ENCODE measurements around the gene TTC8.
"Not testable (repeated sequence)": the region's sequence is repeated elsewhere in the genome, so short reads cannot be mapped to it uniquely, and the experiment has no call there.

TTC8 gene

DNA sequence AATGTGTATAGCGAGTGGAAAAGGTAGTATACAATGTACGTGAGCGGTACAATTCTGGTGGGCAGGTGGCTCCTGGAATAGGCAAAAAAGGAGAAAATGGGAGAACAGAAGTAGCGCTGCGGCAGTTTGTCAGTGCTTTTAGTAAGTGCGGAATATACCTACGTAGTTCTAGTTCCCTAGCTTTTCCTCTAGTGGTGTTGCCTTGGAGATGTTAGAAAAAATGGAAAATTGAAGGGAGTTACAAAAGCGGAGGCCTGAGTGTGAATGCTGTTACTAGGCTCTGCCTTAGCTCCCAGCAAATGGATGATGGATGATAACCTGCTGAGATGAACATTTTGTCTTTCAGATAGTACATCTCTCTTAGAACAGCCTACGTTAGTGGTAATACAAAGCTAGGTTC lies 1.1 kb downstream of the TTC8 start:
- no peak for DNase-seq

DNA sequence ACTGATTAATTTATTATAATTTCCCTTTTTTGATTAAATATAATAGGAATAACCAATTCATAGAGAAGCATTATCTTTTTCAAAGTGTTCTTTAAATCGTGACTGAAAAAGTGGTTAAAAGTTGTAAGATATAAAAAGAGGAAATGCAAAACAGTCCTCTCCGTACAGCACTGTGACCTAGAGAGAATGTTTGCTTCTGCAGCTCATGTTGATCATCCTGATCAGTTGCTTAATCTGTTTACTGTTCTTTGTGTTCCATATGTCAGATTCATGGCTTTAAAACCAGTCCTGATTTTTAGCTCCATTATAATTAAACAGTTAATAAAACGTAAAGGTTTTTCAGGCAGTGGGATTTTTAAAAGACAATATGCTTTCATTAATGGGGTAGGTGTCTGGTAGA lies 4.7 kb downstream of the TTC8 start:
- DNase-seq: no peak

DNA sequence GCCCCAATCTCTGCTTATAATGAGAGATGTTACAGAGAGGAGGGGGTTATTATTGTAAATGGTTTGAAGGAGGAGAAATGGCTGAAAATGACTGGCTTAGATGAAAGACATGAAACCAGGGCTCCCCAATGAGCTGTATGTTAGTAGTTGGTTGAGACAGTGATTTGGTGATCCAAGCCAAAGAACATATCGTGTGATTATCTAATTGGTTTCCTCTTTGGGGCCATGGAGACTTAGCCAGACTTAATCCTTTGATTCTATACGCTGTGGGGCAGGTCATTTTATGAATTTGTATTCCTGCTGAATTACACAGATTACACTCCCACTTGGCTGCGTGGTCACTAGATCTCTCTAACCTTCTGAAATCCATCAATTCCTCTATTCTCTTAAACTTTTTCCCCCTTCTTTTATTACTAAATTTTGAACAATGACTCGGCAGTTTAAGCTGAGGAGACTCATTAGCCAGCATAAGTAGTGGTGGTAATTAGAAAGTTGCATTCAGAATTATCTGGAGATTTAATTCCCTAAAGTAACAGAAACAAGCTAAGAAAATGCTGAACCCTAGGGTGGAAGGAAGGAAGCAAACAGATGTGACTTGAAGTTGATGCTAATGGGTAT lies 5.3 kb downstream of the TTC8 start:
- DNase-seq: no peak

DNA sequence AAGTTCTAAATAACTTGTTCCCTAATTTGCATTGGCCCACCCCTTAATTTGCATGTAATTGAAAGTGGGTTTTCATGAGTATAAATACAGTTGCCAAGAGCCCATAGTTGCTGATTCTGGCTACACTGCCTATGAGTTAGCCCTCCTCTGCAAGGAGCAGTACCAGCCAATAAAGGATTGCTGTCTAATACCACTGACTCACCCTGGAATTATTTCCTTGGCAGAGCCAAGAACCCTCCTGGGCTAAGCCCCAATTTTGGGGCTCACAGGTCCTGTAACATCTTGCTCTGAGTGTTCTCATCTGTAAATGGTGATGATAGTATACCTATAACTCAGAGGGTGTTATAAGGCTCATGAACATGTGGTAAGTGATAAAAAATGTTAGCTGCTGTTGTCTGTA lies 6.8 kb downstream of the TTC8 start:
- no peak for DNase-seq

DNA sequence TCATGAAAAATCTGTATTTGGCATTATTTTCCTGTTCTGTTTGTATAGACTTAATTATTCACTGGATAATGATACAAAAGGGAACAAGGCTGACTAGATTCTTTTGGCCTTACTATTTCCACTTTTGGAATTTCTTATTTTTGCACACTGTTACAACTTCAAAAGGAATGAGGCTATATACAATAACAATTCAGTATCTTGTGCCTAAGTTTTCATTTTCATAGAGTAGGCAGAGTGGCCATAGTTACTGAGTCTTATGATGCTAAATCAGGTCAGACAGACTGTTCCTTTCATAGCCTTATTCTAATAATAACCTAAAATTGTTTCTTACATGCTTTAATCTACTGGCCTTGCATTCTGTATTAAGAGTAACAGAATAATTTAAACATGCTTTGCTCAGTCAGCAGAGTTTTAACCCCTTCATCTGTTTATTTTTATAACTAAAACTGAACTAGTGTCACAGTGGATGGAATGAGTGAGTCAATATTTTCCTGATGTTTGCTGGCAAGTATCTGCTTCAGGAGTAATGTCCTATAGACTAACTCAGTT lies 10.5 kb downstream of the TTC8 start:
- no peak for DNase-seq

DNA sequence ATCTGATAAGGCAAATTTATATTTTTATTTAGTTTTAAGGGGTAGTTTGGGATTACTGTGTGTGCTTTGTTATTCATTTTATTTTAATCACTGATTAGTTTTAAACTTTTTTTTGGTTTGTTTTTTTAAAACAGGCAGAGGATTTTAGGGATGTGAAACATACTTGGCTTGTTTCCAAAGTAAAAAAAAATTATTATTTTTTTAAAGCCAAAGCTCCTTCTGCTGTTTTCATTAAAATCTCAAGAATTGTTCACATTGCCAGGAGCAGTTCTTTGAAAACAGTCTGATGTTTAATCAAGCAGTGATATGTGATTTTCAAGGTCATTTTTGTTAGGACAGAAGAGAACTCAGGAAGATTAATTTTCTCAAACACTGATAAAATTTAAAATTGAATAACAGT lies 11.2 kb downstream of the TTC8 start:
- DNase-seq: no peak

DNA sequence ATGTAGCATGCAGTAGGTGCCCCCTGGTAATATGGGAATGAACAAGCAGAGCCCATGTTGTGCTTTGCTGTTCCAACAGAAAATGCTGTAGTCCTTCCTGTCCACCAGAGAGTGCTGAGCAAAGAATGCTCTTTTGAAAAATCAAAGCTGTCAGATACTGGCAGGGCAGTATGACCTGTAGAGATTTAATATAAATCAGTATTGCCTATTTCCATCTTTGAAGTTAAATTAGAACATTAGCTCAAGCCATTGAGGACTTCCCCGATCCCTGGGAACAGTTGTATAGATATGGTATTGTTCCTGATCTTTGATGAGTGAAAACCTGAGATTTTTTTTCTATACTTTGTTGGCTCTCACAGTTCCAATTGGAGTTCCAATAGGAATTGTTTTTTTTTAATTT lies 13.0 kb downstream of the TTC8 start:
- DNase-seq: no peak

DNA sequence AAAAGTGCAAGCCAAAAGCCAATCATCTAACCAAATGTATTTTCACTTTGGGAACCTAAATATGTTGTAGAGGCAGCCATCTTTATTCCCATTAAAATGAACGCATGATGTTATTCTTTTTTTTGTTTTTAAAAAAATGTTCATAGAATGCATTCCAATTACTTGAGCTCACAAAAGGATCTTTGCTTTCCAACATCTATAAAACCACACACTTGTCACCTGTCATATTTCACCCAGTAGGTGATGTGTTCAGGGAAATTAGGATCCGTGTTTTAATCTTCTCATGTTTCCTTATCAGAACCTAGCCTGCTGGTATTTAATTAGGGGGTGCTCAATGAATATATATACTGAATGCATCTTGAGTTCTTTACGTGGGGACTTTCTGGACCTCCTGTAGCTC lies 13.6 kb downstream of the TTC8 start:
- DNase-seq: no peak

DNA sequence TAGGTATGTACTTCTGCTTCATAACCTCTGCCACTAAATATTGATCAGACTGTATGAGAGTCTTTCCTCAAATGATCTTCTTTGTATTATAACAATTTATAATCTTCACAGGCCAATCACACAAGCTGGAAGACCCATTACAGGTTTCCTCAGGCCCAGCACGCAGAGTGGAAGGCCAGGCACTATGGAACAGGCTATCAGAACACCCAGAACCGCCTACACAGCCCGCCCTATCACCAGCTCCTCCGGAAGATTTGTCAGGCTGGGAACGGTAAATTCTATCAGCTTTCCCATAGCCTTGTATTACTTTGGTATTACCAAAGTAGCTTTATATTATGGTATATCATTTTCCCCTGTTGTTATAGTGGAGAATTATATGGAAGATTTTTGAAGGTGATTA lies 16.5 kb downstream of the TTC8 start:
- DNase-seq: no peak

DNA sequence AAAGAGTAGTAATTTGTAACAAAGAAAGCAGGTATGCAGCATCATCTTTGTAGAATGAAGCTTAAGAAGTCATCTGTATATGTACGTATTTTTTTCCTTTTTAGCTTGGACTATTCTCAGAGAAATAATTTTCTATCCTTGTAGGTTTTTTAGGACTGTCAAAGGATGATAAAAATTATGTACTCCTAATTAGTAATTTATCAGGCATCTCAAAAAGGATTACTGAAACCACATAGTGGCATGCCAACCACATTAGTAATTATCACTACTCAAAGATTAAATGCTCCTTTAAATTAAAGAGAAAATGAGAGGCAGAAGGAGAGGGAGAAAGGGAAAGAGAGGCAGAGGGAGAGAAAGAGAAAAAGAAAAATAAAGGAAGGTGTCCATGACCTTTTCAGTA lies 17.3 kb downstream of the TTC8 start:
- DNase-seq: no peak

DNA sequence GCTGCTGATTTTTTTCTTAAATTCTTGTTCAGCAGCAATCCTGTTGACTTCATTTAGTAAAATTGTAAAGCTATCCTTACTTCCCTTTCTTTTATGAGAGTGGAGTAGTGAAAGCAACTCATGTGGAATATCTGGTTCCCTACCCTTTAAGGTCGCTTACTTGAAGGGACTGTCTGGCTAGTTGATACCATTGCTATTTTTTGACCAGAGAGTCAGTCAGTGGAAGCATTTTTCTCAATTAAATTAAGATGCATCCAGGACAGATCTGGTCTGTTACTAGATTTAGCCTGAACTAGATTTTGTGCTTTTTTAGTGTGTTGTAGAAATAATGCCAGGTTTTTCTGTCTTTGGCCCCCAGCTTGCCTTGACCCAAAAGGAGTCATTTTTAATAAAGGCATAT lies 18.0 kb downstream of the TTC8 start:
- no peak for DNase-seq

DNA sequence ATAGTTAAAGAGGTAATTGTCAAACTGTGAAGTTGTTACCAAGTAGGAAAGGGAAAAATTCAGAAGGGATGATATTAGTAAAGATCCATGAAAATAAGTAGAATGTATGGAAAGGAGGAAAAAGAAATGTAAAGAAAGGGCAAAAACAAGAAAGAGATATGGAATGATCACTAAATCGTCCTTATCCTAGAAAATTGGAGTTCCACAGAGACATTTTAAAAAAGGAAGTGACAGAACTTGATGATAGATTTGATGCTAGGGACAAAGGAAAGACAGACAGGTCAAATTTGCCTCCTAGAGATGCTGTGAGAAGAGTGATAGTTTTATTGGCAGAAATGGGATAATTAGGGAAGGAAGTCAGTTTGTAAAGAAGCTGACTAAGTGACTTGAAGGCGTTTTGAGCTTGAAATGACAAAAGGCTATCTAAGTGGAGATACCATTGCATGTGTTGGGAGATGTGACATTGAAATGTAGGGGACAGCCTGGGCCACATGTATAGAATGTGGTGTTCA lies 20.6 kb downstream of the TTC8 start:
- DNase-seq: no peak

DNA sequence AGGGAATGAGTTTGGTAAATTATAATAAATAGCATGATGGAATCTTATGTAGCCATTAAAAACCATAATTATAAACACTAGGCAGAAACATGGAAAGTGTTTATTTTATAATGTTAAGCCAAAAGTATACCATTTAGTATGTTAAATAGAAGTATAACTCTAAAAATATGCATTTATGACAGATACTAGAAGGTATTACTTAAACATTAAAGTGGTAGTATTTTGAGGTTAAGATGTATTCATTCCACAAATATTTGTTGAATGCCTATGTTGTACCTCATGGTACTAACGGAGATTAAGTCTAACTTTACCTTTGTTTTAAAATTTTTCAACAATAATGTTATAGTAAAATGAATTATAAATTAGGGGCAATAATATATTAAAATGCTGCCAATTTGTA lies 24.1 kb downstream of the TTC8 start:
- no peak for DNase-seq

DNA sequence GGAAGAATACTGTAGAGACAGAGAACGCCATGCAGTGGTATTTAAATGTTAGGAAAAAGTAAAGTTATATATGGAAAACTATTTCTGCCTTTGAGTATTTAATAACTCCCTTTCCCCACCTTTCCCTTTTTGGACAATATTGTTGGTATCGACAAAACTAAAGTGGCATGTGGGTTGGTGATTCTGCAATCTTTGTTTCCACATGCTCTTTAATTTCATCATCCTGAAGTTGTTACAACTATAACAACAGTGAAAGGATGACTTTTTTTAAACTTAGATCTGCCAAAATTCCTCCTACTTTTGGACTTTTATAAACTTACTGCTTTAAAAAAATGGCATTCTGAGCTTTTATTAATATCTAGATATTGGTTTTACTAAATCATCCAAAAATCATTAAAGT lies 25.3 kb downstream of the TTC8 start:
- no peak for DNase-seq

DNA sequence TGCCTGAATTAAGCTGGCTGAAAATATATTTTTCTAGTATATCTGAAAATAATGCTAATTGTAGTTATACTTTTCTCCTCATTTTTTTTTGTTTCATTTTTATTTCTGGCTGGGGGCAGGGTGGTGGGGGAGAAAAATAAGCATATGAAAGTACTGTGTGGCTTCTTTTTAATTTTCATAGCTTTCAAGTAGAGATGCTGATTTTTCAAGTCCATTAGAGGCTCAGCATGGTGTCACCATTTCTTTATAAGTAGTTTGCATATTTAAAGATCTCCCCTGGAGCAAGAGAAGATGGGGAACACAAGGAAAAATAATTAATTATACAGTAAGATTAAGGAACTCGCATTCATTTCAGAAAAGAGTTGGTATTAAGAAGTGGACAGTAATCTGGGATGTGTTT lies 27.1 kb downstream of the TTC8 start:
- no peak for DNase-seq

DNA sequence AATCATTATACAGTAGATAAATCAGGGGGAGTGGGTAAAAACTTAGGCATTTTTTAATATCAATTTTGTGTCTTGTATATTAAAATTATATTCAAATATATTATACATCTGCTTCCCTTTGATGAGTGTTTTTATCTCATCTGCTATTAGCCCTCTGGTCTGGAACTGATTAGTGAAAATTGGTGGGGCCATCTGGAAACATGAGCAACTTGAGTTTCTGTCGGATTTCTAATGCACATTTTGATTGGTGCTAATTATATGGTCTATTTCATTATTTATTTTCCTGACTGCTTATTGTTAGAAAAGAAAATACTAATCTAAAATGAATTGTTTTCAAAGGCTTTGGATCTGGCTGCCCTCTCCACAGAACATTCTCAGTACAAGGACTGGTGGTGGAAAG lies 28.2 kb downstream of the TTC8 start:
- no peak for DNase-seq

DNA sequence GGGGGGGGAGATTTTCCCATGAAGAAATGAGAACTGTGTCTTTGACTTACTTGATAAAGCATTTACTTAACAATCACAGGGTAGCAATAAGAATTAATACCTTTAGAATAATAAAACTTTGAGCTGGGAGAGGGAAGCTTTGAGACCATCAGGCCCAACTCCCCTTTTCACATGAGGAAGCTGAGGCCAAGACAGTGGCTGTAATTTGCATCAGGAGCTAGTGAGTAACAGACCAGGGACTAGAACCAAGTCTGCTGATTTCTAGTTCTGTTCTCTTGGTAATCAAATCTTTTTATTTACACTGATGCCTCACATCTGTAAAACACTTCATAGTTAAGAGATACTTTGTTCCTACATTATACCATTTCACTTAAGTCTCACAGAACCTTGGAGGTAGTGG lies 28.7 kb downstream of the TTC8 start:
- DNase-seq: no peak

DNA sequence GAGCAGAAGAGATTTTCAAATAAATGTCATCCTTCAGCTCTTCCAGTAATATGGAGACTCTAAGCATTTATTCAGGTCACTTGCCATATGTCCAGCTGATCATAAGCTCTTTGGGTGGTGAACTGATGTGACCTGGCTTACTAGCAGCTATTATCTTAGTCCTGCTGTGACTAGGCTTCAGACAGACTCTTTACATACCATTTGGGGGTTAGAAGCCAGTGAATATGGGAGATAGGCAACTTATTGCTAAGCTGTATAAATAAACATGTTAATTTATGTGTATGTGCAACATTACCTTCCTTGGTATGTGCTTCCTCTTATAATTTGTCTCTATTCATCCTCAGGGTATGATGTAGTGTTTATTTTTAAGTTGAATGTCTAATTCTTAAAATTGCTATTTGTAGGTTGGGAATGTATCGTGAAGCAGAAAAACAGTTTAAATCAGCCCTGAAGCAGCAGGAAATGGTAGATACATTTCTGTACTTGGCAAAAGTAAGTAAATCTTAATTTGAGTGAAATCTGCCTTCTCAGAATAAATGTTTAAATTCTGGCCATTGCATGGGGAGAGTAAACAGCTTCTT lies 32.4 kb downstream of the TTC8 start:
- no peak for DNase-seq

DNA sequence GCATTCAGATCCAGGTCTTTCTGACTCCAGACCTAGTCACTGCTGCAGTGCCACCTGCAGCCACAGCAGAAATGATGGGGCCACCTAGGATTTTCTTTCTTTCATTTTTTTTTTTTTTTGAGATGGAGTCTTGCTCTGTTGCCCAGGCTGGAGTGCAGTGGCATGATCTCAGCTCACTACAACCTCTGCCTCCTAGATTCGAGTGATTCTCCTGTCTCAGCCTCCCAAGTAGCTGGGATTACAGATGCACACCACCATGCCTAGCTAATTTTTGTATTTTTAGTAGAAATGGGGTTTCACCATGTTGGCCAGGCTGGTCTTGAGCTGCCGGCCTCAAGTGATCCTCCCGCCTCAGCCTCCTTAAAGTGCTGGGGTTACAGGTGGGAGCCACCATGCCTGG lies 33.4 kb downstream of the TTC8 start:
- DNase-seq: not testable (repeated sequence)

DNA sequence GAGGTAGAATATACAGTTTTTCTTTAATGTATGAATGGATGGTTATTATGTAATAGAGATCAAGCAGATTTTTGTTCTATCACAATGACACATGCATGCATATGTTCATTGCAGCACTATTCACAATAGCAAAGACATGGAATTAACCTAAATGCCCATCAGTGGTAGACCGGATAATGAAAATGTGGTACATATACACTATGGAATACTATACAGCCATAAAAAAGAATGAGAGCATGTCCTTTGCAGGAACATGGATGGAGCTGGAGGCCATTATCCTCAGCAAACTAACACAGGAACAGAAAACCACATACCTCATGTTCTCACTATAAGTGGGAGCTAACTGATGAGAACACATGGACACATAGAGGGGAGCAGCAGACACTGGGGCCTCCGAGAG lies 34.7 kb downstream of the TTC8 start:
- not testable (repeated sequence) for DNase-seq

DNA sequence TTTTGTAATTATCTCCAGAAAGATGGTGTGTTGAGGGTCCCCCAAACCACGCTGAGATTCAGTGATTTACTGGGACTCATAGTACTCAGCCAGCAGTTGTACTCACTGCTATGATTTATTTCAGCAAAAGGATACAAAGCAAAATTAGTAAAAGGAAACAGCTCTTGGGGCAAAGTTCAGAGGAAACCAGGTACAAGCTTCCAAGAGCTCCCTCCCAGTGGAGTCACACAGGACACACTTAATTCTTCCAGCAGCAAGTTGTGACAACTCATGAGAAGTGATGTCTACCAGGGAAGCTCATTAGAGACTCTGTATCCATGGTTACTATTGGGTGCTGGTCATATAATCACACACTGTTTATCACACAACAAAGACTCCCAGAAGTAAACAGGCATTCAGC lies 38.7 kb downstream of the TTC8 start:
- no peak for DNase-seq

DNA sequence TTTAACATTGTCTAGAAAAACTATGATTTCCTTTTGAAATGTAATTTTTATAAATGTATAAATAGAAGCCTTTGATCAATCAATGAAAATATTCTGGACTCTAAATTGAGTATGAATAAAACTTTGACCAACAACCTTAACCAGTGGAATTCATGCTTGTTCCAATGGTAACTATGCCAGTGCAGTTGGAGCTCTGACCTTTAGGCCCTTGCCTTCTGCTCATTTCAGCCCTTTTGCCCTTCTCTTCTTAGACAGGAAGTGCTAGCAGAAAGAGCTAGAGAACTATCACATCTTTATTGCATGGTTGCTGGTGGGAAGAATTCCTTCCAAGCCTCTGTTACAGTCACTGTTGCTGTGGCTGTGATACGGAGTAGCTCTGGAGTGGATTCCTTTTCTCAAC lies 39.7 kb downstream of the TTC8 start:
- no peak for DNase-seq

DNA sequence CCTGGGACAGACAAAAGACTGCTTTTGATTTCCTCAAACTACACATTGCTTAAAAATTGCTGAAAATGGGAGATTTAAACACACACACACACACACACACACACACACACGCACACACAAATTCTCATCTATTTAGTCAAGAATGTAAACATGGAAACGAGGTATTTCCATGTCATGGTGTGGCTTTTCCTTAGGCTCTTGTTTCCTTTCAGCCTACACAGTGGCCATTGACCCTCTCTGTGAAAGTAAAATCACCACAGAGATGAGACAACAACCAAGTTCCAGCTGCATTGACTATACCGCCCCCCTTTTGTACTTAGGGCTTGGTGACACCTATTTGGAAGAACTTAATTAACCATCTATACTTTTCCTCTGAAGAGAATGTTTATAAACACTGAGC lies 41.9 kb downstream of the TTC8 start:
- no peak for DNase-seq

DNA sequence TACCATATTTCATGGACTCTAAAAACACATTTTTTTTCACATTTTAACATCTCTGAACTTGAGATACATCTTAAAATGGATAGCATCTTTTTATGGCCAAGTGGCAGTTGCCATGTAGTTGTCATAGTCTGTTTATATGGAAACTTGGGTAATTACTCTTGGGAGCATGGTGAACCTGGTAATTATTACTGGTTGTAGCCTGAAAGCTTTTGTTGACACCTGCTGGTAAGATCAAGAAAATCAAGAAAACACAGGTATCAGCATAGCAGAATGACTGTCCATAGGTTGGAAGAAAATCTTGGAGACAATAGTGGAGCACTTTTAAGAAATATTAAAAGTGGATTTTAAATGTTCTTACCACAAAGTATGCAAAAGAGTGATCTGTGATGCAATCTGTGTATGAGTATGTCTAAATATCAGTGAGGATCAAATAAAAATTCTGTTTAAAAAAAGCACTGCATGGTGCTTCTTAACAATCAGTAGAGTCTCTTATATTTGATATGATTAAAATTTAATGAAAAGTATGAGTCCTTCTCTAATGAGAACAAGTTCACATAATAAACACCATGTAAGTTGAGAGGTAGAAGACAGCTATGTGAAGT lies 44.2 kb downstream of the TTC8 start:
- peak; percentile 18 for DNase-seq

DNA sequence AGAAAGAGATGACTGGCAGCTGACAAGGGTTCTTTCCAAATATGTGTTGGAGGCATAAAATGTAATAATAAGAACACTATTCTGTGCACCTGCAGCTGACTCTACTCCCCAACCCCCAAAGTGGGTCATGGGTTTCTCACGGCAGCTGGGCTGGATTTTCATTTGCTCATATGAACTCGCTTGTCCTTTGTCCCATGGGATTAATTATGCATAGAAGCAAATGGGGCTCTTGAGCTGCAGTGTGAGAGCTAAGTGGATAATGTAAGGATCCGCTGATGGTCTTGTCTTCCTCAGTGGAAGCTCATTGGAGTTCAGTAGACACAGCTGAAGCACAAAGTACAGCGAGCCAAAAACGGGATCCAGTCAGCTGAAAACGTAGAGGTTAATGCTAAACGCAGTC lies 46.3 kb downstream of the TTC8 start:
- DNase-seq: no peak

All from NCI-H510A treated with DMSO at 0.1 percent for 48 hours (cell line).